Endothelial cell of umbilical vein (primary cell): ENCODE data around the gene CISD2. TPM values are rescaled to one million over a fixed set of nuclear protein-coding genes. Genes with fewer than 3 reads are reported as not detected.

Source experiments
- BruUV-seq: library from RNA; stranded (reverse); fragments of 400-500 nt; replicated peaks from 2 replicates; lab custom pipeline; 2021; lab: Mats Ljungman, UMichigan
- CTCF ChIA-PET: fragments of 300-600, 350-600 bp; sonication (Branson Sonifier 250); formaldehyde crosslinking; loops from one replicate; lab custom pipeline; 2021; ENCODE audit warnings: antibody characterized with exemption, inconsistent platforms; lab: Charles Lee
- POLR2A ChIA-PET: fragments of 300-600, 350-600 bp; sonication (Branson Sonifier 250); formaldehyde crosslinking; loops from one replicate; lab custom pipeline; 2021; ENCODE audit warnings: antibody characterized with exemption, inconsistent platforms; lab: Charles Lee
- DNase-seq: peaks from one replicate; pipeline ENCODE4 v3.0.0-alpha.2; 2011; ENCODE audit warnings: low read depth, low spot score
- FAIRE-seq: peaks from 2 replicates; lab custom pipeline; 2011; peaks lifted over from hg19 to GRCh38; lab: Jason Lieb, UNC
- H2AFZ ChIP-seq: 2 replicates; pipeline ENCODE4 v1.6.0; 2012; ENCODE audit warnings: low read depth, low read length, control low read depth, inconsistent platforms
- H3K27ac ChIP-seq: 2 replicates; pipeline ENCODE4 v1.5.1; 2011; ENCODE audit warnings: low read depth, mild to moderate bottlenecking, control low read depth, low read length, moderate library complexity; ENCODE audit not compliant: insufficient read depth
- H3K27me3 ChIP-seq, 2 experiments: 2 replicates each; pipeline versions ENCODE4 v1.6.0 to v1.6.1; 2011; ENCODE audit warnings: low read length in 2 of 2, mixed read lengths in 1 of 2; ENCODE audit not compliant: control insufficient read depth in 2 of 2, insufficient read depth in 2 of 2
- H3K36me3 ChIP-seq, 2 experiments: 2 replicates in 1 of 2; 3 replicates in 1 of 2; pipeline ENCODE4 v1.5.1; 2011; ENCODE audit warnings: low read length in 2 of 2, mild to moderate bottlenecking in 1 of 2, moderate library complexity in 1 of 2; ENCODE audit not compliant: control insufficient read depth in 2 of 2, insufficient read depth in 2 of 2; ENCODE audit errors: extremely low read depth in 1 of 2
- H3K4me1 ChIP-seq: 3 replicates; pipeline ENCODE4 v1.5.1; 2011; ENCODE audit warnings: mild to moderate bottlenecking, low read length; ENCODE audit not compliant: control insufficient read depth, insufficient read depth; ENCODE audit errors: extremely low read depth
- H3K4me2 ChIP-seq: 2 replicates; pipeline ENCODE4 v1.6.1; 2011; ENCODE audit warnings: low read length, control low read depth, mixed read lengths; ENCODE audit not compliant: insufficient read depth
- H3K4me3 ChIP-seq, 3 experiments: fragments of 200-600 bp in 1 of 3; sonication (generic), shearing (Covaris generic) in 1 of 3; replicated peaks in 1 of 3; 2 replicates each; pipeline ENCODE4 v1.5.1; 2011 to 2016; ENCODE audit warnings: control low read depth in 3 of 3, low read length in 3 of 3, mild to moderate bottlenecking in 2 of 3, inconsistent platforms in 1 of 3, low read depth in 1 of 3, moderate library complexity in 1 of 3; ENCODE audit not compliant: insufficient read depth in 1 of 3
- H3K79me2 ChIP-seq: 2 replicates; pipeline ENCODE4 v1.6.0; 2012; ENCODE audit warnings: low read length, inconsistent platforms; ENCODE audit not compliant: control insufficient read depth, insufficient read depth
- H3K9ac ChIP-seq: replicated peaks from 2 replicates; pipeline ENCODE3; 2011; ENCODE audit warnings: low read length, control low read depth; ENCODE audit not compliant: insufficient read depth; ENCODE audit errors: extremely low read depth
- H3K9me1 ChIP-seq: replicated peaks from 3 replicates; pipeline ENCODE4 v1.6.0; 2011; ENCODE audit warnings: mild to moderate bottlenecking, low read length; ENCODE audit not compliant: control insufficient read depth, insufficient read depth; ENCODE audit errors: extremely low read depth
- H3K9me3 ChIP-seq: replicated peaks from 2 replicates; pipeline ENCODE4 v1.5.1; 2012; ENCODE audit warnings: low read length, inconsistent platforms; ENCODE audit not compliant: control insufficient read depth, insufficient read depth
- H4K20me1 ChIP-seq: replicated peaks from 2 replicates; pipeline ENCODE3; 2011; ENCODE audit warnings: mild to moderate bottlenecking, low read length; ENCODE audit not compliant: control insufficient read depth, insufficient read depth; ENCODE audit errors: extremely low read depth
- EZH2 ChIP-seq: IDR thresholded peaks from 2 replicates; pipeline ENCODE4 v1.6.1; 2012; ENCODE audit warnings: borderline replicate concordance, low read depth, mild to moderate bottlenecking, moderate library complexity, low read length, inconsistent platforms; ENCODE audit not compliant: severe bottlenecking
- FOS ChIP-seq: IDR thresholded peaks from 2 replicates; pipeline ENCODE4 v1.6.1; 2011; ENCODE audit warnings: mild to moderate bottlenecking, low read length, moderate library complexity, borderline replicate concordance; ENCODE audit not compliant: insufficient read depth
- GATA2 ChIP-seq: IDR thresholded peaks from 2 replicates; pipeline ENCODE4 v1.7.0; 2011; ENCODE audit warnings: low read depth, mild to moderate bottlenecking, moderate library complexity, mixed read lengths, low read length; ENCODE audit not compliant: insufficient read length, insufficient read depth
- JUN ChIP-seq: IDR thresholded peaks from 2 replicates; pipeline ENCODE4 v1.6.1; 2011; ENCODE audit warnings: borderline replicate concordance, low read depth; ENCODE audit not compliant: insufficient read length, insufficient read depth
- MAX ChIP-seq: IDR thresholded peaks from 2 replicates; pipeline ENCODE4 v1.6.1; 2011; ENCODE audit not compliant: insufficient read depth, insufficient read length
- MYC ChIP-seq: IDR thresholded peaks from one replicate; pipeline ENCODE4 v1.6.1; 2011; ENCODE audit warnings: mild to moderate bottlenecking, low read depth, low read length
- POLR2A ChIP-seq: IDR thresholded peaks from 2 replicates; pipeline ENCODE4 v1.6.1; 2012; ENCODE audit warnings: low read depth, mild to moderate bottlenecking, control low read depth, low read length
- POLR2AphosphoS5 ChIP-seq: IDR thresholded peaks from 2 replicates; pipeline ENCODE4 v1.6.1; 2012; ENCODE audit warnings: low read depth, mild to moderate bottlenecking, control low read depth, low read length, moderate library complexity; ENCODE audit not compliant: insufficient read depth
- dilution Hi-C: fragments of 300-500 bp; cut with MboI; formaldehyde crosslinking; loops from one replicate; pipeline ENCODE4 v1.15.0; 2019; ENCODE audit warnings: low sequenced_read_pairs; ENCODE audit not compliant: extremely low pct_ligation_motif_present
- intact Hi-C: fragments of 100-400 bp; cut with micrococcal nuclease; formaldehyde crosslinking; loops from one replicate; pipeline ENCODE4 v1.10.0; 2022
- polyA plus RNA-seq, 4 experiments: library from polyadenylated mRNA; depleted of rRNA in 3 of 4; stranded (reverse) in 3 of 4; unstranded in 1 of 4; fragments of >200 nt; gene quantifications; 2 replicates each; pipeline versions ENCODE4 v1.2.1 to v1.2.3, GENCODE V29; 2011 to 2012; ENCODE audit warnings: missing spikeins in 1 of 4
- total RNA-seq: library from RNA; stranded (reverse); gene quantifications from 2 replicates; pipeline ENCODE4 v1.2.3, GENCODE V29; 2021
- TF ChIP-seq, protein P1 (sequence below), 2 donors: IDR thresholded peaks; 1 replicate in 1 of 2; 2 replicates in 1 of 2; pipeline ENCODE4 v1.5.1; 2011; ENCODE audit warnings: low read length in 2 of 2, mild to moderate bottlenecking in 2 of 2, moderate library complexity in 2 of 2, control low read depth in 1 of 2, inconsistent platforms in 1 of 2, low read depth in 1 of 2; ENCODE audit not compliant: insufficient read depth in 1 of 2; ENCODE audit errors: extremely low read depth in 1 of 2

The CISD2 gene
- total and polyA plus RNA-seq, 2 donors (not counting 3 experiments of a cell fraction or from before 2014, with no cell fraction given) = 14.6 to 28.4 TPM

DNA sequence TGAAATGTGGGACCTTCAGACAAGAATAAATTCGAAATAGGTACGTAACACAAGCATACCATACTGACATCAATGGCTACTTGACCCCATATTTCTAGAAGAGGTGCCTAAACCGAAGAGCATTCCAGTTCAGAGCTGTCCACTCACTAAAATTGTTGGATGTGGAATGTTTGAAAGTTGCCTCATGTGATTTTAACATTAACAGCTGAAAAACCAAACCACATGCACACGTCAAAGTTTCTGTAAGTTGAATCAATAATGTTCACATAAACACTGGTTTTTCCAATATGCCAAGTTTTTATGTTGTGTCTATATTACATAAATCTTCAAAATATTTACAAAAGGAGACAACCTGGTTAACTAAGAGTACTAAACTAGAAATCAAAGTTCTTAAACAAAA, 44.9 kb upstream of the CISD2 start:
- DNase-seq = no peak
- Histone ChIP-seq H3K4me2 (peak overlapping the region; percentile 98), H3K9me1 (no peaks in the 10 kb centered on the region), H2AFZ (no peak overlapping the region), H4K20me1 (peaks cover 23% of the 10 kb centered on the region), H3K27me3 (no peaks in the 10 kb centered on the region), H3K27ac (no peak overlapping the region), H3K9ac (peak overlapping the region; percentile 100), H3K36me3 (peaks cover 0 to 3% of the 10 kb centered on the region in 2 experiments), H3K79me2 (peaks cover 79% of the 10 kb centered on the region), H3K9me3 (no peaks in the 10 kb centered on the region), H3K4me3 (peak overlapping the region in 1 of 3 experiments; percentile 97), H3K4me1 (peaks cover 52% of the 10 kb centered on the region)
- FAIRE-seq = no peak
- TF ChIP-seq JUN = no peak
- BruUV-seq = no TSS peak
- ChIA-PET CTCF (interaction anchor here (1.0 to 2.5 kb wide), 3 partner anchors 15 to 203 kb away, joined by 3 to 10 read pairs (median 5); no protein-coding TSS in a partner anchor), POLR2A (no interaction called here)
- intact Hi-C loops = no loop called here
- dilution Hi-C loops = no loop called here

- dilution Hi-C loops = no loop called here
- CTCF ChIA-PET = interaction anchor here (1.0 to 2.5 kb wide), 2 partner anchors 15 to 203 kb away, joined by 3 to 10 read pairs; no protein-coding TSS in a partner anchor
These were observed 44.4 kb upstream of the CISD2 start for GRCh38 chr4:102824398-102824797.

More at GRCh38 chr4:102824398-102824797, 44.4 kb upstream of the CISD2 start:
- TF ChIP-seq POLR2A = no peak
- TF ChIP-seq MAX = no peak
- no peak for TF ChIP-seq EZH2
- no peak for TF ChIP-seq MYC
- TF ChIP-seq GATA2 = no peak
- no peak for TF ChIP-seq JUN
- TF ChIP-seq, protein P1, sequence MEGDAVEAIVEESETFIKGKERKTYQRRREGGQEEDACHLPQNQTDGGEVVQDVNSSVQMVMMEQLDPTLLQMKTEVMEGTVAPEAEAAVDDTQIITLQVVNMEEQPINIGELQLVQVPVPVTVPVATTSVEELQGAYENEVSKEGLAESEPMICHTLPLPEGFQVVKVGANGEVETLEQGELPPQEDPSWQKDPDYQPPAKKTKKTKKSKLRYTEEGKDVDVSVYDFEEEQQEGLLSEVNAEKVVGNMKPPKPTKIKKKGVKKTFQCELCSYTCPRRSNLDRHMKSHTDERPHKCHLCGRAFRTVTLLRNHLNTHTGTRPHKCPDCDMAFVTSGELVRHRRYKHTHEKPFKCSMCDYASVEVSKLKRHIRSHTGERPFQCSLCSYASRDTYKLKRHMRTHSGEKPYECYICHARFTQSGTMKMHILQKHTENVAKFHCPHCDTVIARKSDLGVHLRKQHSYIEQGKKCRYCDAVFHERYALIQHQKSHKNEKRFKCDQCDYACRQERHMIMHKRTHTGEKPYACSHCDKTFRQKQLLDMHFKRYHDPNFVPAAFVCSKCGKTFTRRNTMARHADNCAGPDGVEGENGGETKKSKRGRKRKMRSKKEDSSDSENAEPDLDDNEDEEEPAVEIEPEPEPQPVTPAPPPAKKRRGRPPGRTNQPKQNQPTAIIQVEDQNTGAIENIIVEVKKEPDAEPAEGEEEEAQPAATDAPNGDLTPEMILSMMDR (IDR thresholded peaks at IDR 0.05; ENCODE audit: extremely low read depth in 1 of 2, insufficient read depth in 1 of 2, low read depth in 1 of 2, low read length in 2 of 2) = no peak
- no peak for TF ChIP-seq POLR2AphosphoS5
- TF ChIP-seq FOS = no peak
- no peak for DNase-seq
- Histone ChIP-seq H3K9me3 (no peaks in the 10 kb centered on the region), H3K4me3 (peak overlapping the region; percentile 82 to 97 (median 89)), H2AFZ (no peak overlapping the region), H4K20me1 (peaks cover 21% of the 10 kb centered on the region), H3K9ac (peak overlapping the region; percentile 100), H3K4me1 (peaks cover 53% of the 10 kb centered on the region), H3K79me2 (peaks cover 74% of the 10 kb centered on the region), H3K9me1 (no peaks in the 10 kb centered on the region), H3K4me2 (peak overlapping the region; percentile 98), H3K27ac (peak overlapping the region; percentile 7), H3K36me3 (peaks cover 0 to 3% of the 10 kb centered on the region in 2 experiments), H3K27me3 (no peaks in the 10 kb centered on the region)
- intact Hi-C loops = no loop called here
- POLR2A ChIA-PET = no interaction called here
- no TSS peak for BruUV-seq
- FAIRE-seq = no peak
